Uterus (tissue), 2 donors: ENCODE measurements around the gene SDCCAG8.

Source experiments
- CTCF ChIP-seq, 4 experiments: fragments of 200-600 bp in 2 of 4; fragments of 450-650 bp in 2 of 4; sonication (generic) in 2 of 4; IDR thresholded peaks; one replicate each; pipeline ENCODE4 v1.5.1; 2016 to 2019; ENCODE audit warnings: antibody characterized with exemption in 4 of 4, mild to moderate bottlenecking in 2 of 4, moderate library complexity in 1 of 4
- POLR2A ChIP-seq, 2 donors: fragments of 450-650 bp; IDR thresholded peaks; one replicate each; pipeline ENCODE4 v1.6.1; 2016; ENCODE audit warnings: antibody characterized with exemption in 2 of 2, mild to moderate bottlenecking in 1 of 2, moderate library complexity in 1 of 2

- TF ChIP-seq CTCF (IDR thresholded peaks at IDR 0.05): no peak
- TF ChIP-seq POLR2A (IDR thresholded peaks at IDR 0.05): no peak
These were observed 217.6 kb downstream of the SDCCAG8 start for GRCh38 chr1:243473227-243474135.
